Measurements from ENCODE around the gene C5orf58.

DNA sequence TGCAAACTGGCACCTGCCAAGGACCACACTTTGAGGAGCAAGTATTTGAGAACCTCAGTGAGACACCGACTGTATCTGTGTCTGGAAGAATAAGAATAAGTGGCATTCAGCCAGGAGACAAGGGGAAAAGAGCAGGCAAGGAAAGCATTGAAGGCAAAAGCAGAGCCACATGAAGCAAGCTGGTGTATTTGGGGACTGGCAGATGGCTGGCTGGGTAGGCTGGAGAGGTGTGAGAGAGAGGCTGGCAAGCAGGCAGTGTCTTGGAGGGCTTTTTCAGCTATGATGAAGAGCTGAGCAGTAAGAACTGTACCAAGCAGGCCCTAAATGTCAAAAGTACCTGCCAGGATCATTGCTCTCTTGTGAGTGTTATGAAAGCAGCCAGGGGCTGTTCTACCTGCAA is 14.1 kb upstream of the C5orf58 start:
- TF ChIP-seq CTCF (IDR thresholded peaks at IDR 0.05) (no peak), POLR2A (IDR thresholded peaks at IDR 0.05) (no peak)
